Measurements from ENCODE around the gene SMIM10L2A. TPM values are rescaled to one million over a fixed set of nuclear protein-coding genes. Genes with fewer than 3 reads are reported as not detected.
"Not testable (repeated sequence)": the region's sequence is repeated elsewhere in the genome, so short reads cannot be mapped to it uniquely, and the experiment has no call there.

Gene SMIM10L2A
- polyA plus RNA-seq, 3 donors = not detected

DNA sequence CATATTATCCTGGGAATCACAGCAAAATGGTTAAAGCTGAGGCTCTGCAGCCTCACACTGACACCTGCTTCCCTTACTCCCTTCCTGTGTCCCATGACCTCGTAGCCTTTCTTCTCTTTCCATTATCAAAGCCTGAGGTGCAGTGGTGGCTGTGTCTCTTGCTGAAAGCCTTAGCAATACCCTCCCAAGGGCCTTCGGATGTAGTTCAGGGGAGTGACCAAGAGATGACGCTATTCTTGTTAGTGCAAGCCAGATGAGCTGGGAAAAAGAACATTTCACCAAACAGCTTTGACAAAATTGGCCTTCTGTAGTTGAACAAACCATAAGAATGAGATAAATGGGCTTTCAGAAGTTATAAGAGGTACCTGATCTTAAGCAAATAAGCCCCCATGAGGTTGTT is 31.6 kb downstream of the SMIM10L2A start:
- no peak overlapping the region for H3K27ac Mint-ChIP-seq
- no peak overlapping the region for H3K4me2 ChIP-seq (replicated peaks; ENCODE audit: extremely low read depth, low read length, poor library complexity, severe bottlenecking)
- H3K27me3 Mint-ChIP-seq (ENCODE audit: low read depth in 3 of 3) = peaks cover 1 to 5% (median 3%) of the 10 kb centered on the region in 3 donors
- no peaks in the 10 kb centered on the region for H3K79me2 ChIP-seq (ENCODE audit: insufficient read depth, low read length)
- H3K4me3 ChIP-seq (replicated peaks in 1 of 3; ENCODE audit: low read depth in 2 of 3, low read length in 3 of 3) = no peak overlapping the region
- H3K36me3 ChIP-seq (replicated peaks in 1 of 2; ENCODE audit: control insufficient read depth in 1 of 2, insufficient read depth in 2 of 2, low read length in 2 of 2) = no peaks in the 10 kb centered on the region
- no peaks in the 10 kb centered on the region for H4K20me1 ChIP-seq (ENCODE audit: insufficient read depth, low read length)
- no peak overlapping the region for H2AFZ ChIP-seq (ENCODE audit: insufficient read depth, low read depth, low read length, poor library complexity, severe bottlenecking)
- WGBS (ENCODE audit: insufficient coverage) = no CpG with 5 or more reads among the region's 3 CpGs
- no peaks in the 10 kb centered on the region for H3K9me3 ChIP-seq (replicated peaks in 1 of 2; ENCODE audit: control insufficient read depth in 1 of 2, insufficient read depth in 1 of 2, low read length in 2 of 2)
- TF ChIP-seq, protein P1, sequence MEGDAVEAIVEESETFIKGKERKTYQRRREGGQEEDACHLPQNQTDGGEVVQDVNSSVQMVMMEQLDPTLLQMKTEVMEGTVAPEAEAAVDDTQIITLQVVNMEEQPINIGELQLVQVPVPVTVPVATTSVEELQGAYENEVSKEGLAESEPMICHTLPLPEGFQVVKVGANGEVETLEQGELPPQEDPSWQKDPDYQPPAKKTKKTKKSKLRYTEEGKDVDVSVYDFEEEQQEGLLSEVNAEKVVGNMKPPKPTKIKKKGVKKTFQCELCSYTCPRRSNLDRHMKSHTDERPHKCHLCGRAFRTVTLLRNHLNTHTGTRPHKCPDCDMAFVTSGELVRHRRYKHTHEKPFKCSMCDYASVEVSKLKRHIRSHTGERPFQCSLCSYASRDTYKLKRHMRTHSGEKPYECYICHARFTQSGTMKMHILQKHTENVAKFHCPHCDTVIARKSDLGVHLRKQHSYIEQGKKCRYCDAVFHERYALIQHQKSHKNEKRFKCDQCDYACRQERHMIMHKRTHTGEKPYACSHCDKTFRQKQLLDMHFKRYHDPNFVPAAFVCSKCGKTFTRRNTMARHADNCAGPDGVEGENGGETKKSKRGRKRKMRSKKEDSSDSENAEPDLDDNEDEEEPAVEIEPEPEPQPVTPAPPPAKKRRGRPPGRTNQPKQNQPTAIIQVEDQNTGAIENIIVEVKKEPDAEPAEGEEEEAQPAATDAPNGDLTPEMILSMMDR (IDR thresholded peaks at IDR 0.05) = no peak
- H3K9ac ChIP-seq (ENCODE audit: insufficient read depth, low read length, poor library complexity, severe bottlenecking) = no peak overlapping the region
- H3K9me3 Mint-ChIP-seq = peaks cover 0 to 6% (median 0%) of the 10 kb centered on the region in 7 donors
- H3K4me3 Mint-ChIP-seq = no peak overlapping the region
- DNase-seq = no peak
- H3K27me3 ChIP-seq (ENCODE audit: control insufficient read depth in 2 of 2, insufficient read depth in 2 of 2, low read length in 2 of 2) = no peaks in the 10 kb centered on the region
- H3K4me1 Mint-ChIP-seq = no peaks in the 10 kb centered on the region
- no peaks in the 10 kb centered on the region for H3K36me3 Mint-ChIP-seq
- intact Hi-C loops (cut with micrococcal nuclease) = no loop called here
- no peaks in the 10 kb centered on the region for H3K4me1 ChIP-seq (ENCODE audit: control insufficient read depth in 1 of 2, insufficient read depth in 2 of 2, low read length in 2 of 2)
- H3K27ac ChIP-seq (ENCODE audit: low read depth in 1 of 2, low read length in 2 of 2) = no peak overlapping the region

DNA sequence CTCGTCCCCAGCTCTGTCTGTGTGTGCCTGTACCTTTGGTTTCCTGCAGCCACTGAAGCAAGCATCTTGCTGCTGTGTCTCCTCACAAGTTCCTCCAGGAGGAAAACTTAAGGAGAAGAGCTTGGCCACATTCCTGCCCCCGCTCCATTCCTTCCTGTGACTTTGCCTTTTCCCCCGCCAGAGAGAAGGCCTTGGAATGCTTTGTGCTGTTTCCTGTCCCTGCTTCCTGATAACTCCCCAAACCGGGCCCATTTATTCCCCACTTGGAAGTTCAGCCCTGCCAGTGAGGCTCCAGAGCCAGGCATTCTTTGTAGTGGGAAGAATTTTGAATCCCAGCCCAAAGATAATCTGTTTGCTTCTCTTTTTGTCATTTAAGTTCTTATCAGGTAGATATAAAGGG is 33.1 kb downstream of the SMIM10L2A start:
- TF ChIP-seq, protein P1 (IDR thresholded peaks at IDR 0.05) = no peak
- no peaks in the 10 kb centered on the region for H3K36me3 Mint-ChIP-seq
- no peaks in the 10 kb centered on the region for H3K4me1 Mint-ChIP-seq
- Histone ChIP-seq H3K9me3 (replicated peaks in 1 of 2; ENCODE audit: control insufficient read depth in 1 of 2, insufficient read depth in 1 of 2, low read length in 2 of 2) (no peaks in the 10 kb centered on the region), H3K36me3 (replicated peaks in 1 of 2; ENCODE audit: control insufficient read depth in 1 of 2, insufficient read depth in 2 of 2, low read length in 2 of 2) (no peaks in the 10 kb centered on the region), H3K27me3 (ENCODE audit: control insufficient read depth in 2 of 2, insufficient read depth in 2 of 2, low read length in 2 of 2) (no peaks in the 10 kb centered on the region), H3K27ac (ENCODE audit: low read depth in 1 of 2, low read length in 2 of 2) (no peak overlapping the region), H3K4me3 (replicated peaks in 1 of 3; ENCODE audit: low read depth in 2 of 3, low read length in 3 of 3) (no peak overlapping the region), H3K4me1 (ENCODE audit: control insufficient read depth in 1 of 2, insufficient read depth in 2 of 2, low read length in 2 of 2) (no peaks in the 10 kb centered on the region), H3K79me2 (ENCODE audit: insufficient read depth, low read length) (no peaks in the 10 kb centered on the region), H3K9ac (ENCODE audit: insufficient read depth, low read length, poor library complexity, severe bottlenecking) (no peak overlapping the region), H3K4me2 (replicated peaks; ENCODE audit: extremely low read depth, low read length, poor library complexity, severe bottlenecking) (no peak overlapping the region), H2AFZ (ENCODE audit: insufficient read depth, low read depth, low read length, poor library complexity, severe bottlenecking) (no peak overlapping the region), H4K20me1 (ENCODE audit: insufficient read depth, low read length) (no peaks in the 10 kb centered on the region)
- H3K4me3 Mint-ChIP-seq = no peak overlapping the region
- H3K27me3 Mint-ChIP-seq (ENCODE audit: low read depth in 3 of 3) = peaks cover 1 to 6% (median 3%) of the 10 kb centered on the region in 3 donors
- no CpG with 5 or more reads among the region's 4 CpGs for WGBS (ENCODE audit: insufficient coverage)
- H3K27ac Mint-ChIP-seq = no peak overlapping the region
- peaks cover 0 to 8% (median 0%) of the 10 kb centered on the region in 7 donors for H3K9me3 Mint-ChIP-seq
- DNase-seq = no peak
- intact Hi-C loops (cut with micrococcal nuclease) = no loop called here

DNA sequence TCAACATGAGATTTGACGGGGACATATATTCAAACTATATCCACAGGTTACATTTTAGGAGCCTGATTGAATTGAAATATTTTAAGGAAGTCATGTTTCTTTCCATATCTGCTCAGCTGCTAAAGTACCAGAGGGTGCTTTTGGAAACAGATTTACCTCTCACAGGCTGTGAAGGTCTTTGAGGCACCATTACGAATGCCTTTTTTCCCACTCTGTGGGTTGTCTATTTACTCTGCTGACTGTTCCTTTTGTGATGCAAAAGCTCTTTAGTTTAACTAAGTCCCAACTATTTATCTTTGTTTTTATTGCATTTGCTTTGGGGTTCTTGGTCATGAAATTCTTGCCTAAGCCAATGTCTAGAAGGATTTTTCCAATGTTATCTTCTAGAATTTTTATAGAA is 40.0 kb downstream of the SMIM10L2A start:
- intact Hi-C loops (cut with micrococcal nuclease) = not testable (repeated sequence)

More for the DNA sequence above, 40.0 kb downstream of the SMIM10L2A start:
- H3K4me3 ChIP-seq (replicated peaks in 1 of 3; ENCODE audit: low read depth in 2 of 3, low read length in 3 of 3); H3K4me2 ChIP-seq (replicated peaks; ENCODE audit: extremely low read depth, low read length, poor library complexity, severe bottlenecking); H3K9me3 ChIP-seq (replicated peaks in 1 of 2; ENCODE audit: control insufficient read depth in 1 of 2, insufficient read depth in 1 of 2, low read length in 2 of 2); H2AFZ ChIP-seq (ENCODE audit: insufficient read depth, low read depth, low read length, poor library complexity, severe bottlenecking); H3K27me3 ChIP-seq (ENCODE audit: control insufficient read depth in 2 of 2, insufficient read depth in 2 of 2, low read length in 2 of 2); DNase-seq; H3K36me3 ChIP-seq (replicated peaks in 1 of 2; ENCODE audit: control insufficient read depth in 1 of 2, insufficient read depth in 2 of 2, low read length in 2 of 2); H3K27me3 Mint-ChIP-seq (ENCODE audit: low read depth in 3 of 3); H3K36me3 Mint-ChIP-seq; H3K4me1 Mint-ChIP-seq; H3K9ac ChIP-seq (ENCODE audit: insufficient read depth, low read length, poor library complexity, severe bottlenecking); H3K4me3 Mint-ChIP-seq; H4K20me1 ChIP-seq (ENCODE audit: insufficient read depth, low read length); H3K9me3 Mint-ChIP-seq; H3K79me2 ChIP-seq (ENCODE audit: insufficient read depth, low read length); H3K4me1 ChIP-seq (ENCODE audit: control insufficient read depth in 1 of 2, insufficient read depth in 2 of 2, low read length in 2 of 2); H3K27ac Mint-ChIP-seq; H3K27ac ChIP-seq (ENCODE audit: low read depth in 1 of 2, low read length in 2 of 2): not testable (repeated sequence)
- WGBS (ENCODE audit: insufficient coverage) = no CpG with 5 or more reads among the region's 2 CpGs
